Activated CD8-positive, alpha-beta memory T cell treated with anti-CD3 and anti-CD28 coated beads for 36 hours (primary cell): ENCODE results near the gene CCNK. TPM values are rescaled to one million over a fixed set of nuclear protein-coding genes. Genes with fewer than 3 reads are reported as not detected.

Experiments used
- CTCF ChIA-PET: fragments of 350-600 bp; sonication (Branson Sonifier 250); formaldehyde crosslinking; loops from one replicate; lab custom pipeline; 2021; ENCODE audit warnings: antibody characterized with exemption; lab: Charles Lee
- POLR2A ChIA-PET: fragments of 350-600 bp; sonication (Branson Sonifier 250); formaldehyde crosslinking; loops from one replicate; lab custom pipeline; 2021; ENCODE audit warnings: antibody characterized with exemption; lab: Charles Lee
- total RNA-seq, 2 experiments: library from RNA; stranded (reverse); gene quantifications; one replicate each; pipeline ENCODE4 v1.2.3, GENCODE V29; 2021

CCNK gene
- total RNA-seq, 2 experiments from 2014 or later = 109 to 111 TPM

DNA sequence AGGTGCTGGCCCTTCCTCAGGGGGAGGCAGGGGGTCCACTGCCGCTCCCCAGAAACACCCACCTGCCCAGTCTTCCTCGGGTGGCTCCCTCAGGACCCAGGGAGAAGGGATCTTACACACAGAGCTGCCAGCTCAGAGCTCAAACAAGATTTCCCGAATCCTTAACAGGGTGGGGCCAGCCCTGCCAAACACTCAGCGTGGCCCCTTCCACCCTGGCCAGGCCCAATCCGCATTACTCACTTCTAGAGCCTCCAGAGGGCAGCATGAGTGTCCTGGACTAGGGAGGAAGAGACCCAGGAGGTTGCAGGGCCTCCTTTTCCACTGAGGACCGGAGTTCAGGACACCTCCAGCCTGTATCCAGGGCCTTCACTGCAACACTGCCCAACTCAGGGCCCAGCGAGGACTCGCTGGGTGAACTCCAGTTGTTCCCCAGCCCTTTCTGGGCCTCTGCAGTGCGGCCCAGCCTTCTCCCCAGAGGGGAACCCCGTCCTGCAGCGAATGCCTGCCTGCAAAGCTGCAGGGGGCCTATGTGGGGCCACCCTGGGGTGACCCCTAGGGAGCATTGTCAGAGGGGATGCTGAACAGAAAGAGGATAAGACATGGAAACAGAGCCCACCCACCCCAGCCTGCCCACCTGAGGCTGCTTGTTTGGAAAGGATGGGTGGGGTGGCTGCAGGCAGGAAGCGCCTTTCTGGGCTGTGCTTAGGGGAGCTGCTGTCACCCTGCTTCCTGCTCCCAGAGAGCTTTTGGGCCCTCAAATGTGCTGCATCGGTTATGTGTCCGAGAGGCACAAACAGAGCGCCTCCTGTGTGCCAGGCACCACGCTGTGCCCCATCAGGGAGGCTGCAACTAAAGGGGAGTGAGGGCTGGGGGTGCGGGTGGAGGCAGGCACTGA, 43.8 kb downstream of the CCNK start:
- ChIA-PET POLR2A (no interaction called here), CTCF (interaction anchor here (1.2 kb wide), 1 partner anchor 103 kb away, joined by 3 read pairs; no protein-coding TSS in a partner anchor)

DNA sequence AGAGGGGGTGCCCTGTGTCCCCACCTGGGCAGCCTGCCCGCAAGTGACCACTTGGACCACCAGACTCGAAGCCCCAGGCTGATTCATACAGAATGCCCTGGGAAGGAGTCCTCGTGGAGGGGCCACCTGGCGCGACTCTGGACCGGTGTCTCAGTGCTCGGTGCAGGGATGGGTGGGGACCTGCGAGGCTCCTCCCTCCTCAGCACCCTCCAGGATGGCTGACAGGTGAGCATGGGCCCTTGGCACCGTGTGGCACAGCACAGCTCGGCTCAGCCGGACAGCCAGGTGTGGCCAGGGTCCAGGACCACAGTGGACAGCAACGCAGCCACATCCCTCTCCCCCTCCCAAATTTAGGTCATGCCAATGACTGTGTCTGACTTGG, 44.5 kb downstream of the CCNK start:
- POLR2A ChIA-PET = no interaction called here

DNA sequence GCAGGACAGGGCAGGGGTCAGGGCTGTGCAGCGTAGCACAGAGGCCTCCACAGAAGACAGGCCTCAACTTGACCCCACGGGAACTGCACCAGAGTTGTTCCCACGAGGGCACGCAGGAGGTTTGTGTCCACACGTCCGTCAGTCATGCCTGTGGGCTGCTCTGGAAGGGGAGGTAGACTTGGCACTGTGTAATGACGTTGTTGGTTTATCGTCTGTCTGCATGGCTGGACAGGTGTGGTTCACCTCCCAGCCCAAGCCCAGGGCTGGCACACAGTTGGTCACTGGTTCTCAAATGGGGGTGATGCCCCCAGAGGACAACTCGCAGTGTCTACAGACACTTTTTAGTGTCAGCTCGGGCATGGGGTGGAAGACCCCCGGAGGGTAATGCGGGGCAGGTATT, 45.8 kb downstream of the CCNK start:
- CTCF ChIA-PET = interaction anchor here (3.0 kb wide), 1 partner anchor 102 kb away, joined by 11 read pairs; no protein-coding TSS in a partner anchor
- POLR2A ChIA-PET = no interaction called here

More for the DNA sequence above, 44.5 kb downstream of the CCNK start:
- CTCF ChIA-PET = interaction anchor here (3.0 kb wide), 1 partner anchor 104 kb away, joined by 11 read pairs; no protein-coding TSS in a partner anchor

DNA sequence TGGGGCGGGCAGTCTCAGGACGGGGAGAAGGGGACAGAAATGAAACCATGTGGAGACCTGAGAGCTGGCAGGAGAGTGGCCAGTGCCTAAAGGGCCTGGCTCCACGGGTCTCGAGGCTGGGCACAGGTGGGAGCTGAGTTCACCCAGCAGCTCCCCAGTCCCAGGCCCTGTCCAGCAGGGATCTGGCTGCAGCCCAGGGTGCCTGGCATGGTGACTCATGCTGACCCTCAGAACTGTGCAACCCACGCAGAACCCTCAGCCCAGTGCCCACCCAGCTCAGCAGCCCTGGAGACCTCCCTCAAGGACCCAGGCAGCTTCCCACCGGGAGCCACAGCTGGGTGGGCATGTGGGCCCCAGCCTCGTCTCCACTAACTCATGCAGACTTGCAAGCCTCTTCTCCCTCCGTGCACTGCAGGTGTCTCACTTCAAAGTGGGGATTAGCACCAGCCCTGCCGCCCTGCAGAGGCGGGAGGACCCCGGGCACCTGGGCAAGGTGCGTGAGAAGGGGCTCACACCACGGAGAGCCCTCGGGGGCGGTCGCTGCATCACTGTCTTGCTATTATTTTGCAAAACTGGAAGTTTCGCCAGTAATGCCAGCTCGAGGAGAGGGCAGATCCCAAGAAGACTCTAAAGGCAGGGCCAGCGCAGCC, 46.3 kb downstream of the CCNK start:
- ChIA-PET CTCF (interaction anchor here (1.6 to 3.0 kb wide), 2 partner anchors 10 to 102 kb away, joined by 7 to 11 read pairs; no protein-coding TSS in a partner anchor), POLR2A (no interaction called here)

DNA sequence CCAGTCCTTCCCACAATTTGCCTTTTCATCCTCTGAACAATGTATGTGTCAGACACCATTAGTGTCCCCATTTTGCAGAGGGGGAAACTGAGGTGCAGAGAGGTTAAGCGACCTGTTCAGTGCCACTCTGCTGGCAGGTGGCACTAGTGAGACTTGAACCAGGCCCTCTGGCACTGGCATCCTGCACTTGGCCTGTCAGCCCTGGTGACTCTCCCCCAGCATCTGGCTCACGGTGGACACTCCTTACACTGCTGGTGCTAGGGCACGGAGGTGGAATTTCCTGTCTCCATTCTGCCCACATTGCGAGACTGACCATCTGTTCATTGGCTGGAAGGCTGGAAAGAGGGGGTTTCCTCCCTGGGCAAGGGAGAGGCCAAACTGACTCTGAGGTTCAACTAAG, 48.7 kb downstream of the CCNK start:
- POLR2A ChIA-PET = no interaction called here
- CTCF ChIA-PET = no interaction called here

DNA sequence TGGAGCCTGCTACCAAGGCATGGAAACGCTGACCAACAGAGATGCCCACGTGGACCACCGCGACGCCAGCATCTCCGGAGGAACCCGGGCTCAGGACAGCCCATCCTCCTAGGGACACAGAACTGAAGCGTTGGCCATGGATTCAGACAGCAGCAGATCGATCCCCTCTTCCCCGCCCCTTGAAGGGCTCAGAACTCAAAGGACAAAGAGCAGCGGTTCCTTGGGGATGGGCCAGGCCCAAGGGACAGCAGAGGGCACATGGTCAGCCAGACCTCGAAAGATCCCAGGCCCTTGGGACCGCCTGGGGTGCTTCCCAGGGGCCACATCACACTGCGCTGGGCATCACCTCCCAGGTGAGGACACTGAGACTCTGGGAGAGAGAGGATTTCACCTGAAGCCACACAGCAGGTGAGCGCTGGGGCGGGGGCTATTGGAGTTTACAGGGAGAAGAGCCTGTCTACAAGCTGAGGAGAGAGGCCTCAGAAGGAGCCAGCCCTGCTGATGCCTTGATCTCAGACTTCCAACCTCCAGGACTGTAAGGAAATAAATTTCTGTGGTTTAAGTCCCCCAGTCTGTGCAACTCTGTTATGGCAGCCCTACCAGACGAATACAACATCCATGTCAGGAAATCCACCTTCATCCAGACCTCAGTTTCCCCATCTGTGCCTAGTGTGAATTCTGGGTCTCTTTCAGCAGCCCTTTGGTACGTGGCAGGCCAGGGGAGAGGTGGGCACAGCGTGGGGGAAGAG, 49.4 kb downstream of the CCNK start:
- ChIA-PET CTCF (no interaction called here), POLR2A (no interaction called here)

DNA sequence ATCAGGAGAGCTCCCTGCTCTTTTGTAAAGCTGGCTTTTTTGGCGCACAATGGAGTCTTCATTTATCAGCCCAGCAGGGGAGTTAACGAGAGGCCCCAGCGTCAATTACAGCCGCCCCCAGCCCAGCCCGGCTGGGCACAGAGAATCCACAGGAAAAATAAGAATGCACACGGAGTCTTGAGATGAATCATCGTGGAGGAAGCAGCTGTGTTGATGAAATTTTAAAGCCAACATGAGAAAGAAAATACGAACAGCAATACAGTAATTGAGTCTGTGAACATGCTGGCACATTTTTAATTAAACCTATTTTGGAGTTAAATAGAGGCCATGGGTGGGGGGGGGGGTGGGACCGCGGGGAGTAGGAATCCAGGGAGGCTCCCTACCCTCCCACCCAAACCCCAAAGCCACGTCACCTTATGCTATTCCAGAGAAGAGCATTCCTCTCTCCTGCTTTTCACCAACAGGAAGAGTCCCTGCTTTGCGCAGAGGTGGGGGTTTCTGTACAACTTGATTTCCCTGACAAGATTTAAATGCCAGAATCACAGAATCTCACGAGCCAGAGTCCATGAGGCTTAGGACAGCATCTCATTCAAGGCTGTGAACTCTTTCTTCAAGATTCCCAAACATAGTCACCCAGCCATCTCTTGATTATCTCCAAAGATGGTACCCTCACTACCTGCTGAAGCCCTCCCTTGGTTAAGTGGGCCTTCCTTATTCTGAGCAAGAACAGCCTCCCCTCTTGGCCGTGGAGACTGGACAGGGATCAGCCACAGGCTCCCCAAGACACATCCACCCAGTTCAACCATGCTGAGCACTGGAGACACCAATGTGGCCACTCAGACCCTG, 50.3 kb downstream of the CCNK start:
- POLR2A ChIA-PET = no interaction called here
- CTCF ChIA-PET = no interaction called here

DNA sequence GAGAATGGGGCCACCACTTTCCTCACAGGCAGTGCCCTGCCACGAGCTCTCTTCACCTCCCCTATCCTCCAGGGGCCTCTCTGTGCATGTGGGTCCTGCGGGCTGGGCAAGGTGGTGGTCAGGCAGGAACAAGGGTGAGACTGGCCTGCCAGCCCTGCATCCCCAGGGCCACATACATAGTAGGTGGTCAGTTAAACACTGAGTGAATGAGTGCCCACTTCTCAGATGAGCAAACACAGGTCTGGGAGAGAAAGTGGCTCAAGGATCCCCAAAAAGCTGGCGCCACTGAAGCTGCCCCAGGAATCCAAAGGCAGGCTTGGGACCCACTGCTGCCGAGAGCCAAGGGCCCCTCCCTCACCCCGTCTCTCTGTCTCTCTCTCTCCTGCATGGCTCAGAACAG, 51.1 kb downstream of the CCNK start:
- ChIA-PET CTCF (no interaction called here), POLR2A (no interaction called here)

DNA sequence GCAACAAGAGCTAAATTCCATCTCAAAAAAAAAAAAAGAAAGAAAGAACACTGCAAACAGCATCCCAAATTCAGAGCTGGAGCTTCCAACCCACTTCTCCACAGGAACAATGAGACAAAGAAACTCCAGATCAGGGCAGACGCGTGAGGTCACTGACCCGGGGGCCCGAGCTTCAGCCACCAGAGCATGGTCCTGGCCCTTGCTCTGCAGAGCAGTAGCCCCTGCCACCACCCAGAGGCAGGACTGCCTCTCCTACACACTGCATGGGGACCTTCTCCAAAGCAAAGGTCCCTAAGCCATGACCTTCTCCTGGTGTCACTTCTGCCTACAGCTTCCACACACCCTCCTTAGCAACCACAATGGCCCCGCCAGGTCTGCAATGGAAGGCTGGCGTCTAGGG, 53.1 kb downstream of the CCNK start:
- ChIA-PET CTCF (no interaction called here), POLR2A (no interaction called here)

DNA sequence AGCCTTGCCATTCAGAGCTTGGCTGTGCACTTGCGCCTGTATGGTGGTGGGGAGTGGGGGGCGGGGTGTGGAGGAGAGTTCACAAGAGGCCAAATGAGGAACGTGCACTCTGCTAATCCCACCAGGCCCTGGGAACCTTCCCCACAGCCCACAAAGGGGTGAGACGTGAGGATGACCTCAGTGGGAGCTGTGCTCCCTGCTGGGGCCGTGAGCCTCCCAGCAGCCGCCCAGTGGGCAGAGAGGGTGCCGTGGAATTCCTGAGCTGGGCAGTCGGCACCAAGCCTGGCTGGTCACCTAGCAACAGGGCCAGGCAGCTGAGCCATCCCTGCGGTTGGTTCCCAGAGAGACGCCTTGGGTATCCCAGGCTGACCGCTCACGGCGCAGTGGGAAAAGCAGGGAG, 53.7 kb downstream of the CCNK start:
- ChIA-PET CTCF (no interaction called here), POLR2A (no interaction called here)

DNA sequence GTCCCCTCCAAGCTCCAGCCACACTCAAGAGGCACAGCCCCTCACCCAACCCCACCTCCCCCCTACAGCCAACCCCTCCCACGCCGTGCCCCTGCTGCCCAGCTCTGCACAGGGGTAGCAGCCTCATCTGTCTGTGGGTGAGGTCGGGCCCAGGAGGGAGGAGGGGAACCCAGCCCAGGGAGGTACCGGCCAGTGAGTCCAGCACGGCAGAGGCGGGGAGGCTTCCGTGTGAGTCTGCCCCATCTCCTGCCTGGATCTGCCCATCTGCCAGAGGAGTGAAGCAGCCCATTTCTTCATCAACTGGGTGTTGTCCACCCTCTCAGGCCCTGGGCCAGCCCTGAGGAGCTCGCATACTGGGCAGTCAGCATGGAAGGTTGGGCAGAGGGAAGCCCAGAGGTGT, 54.2 kb downstream of the CCNK start:
- ChIA-PET CTCF (no interaction called here), POLR2A (no interaction called here)

DNA sequence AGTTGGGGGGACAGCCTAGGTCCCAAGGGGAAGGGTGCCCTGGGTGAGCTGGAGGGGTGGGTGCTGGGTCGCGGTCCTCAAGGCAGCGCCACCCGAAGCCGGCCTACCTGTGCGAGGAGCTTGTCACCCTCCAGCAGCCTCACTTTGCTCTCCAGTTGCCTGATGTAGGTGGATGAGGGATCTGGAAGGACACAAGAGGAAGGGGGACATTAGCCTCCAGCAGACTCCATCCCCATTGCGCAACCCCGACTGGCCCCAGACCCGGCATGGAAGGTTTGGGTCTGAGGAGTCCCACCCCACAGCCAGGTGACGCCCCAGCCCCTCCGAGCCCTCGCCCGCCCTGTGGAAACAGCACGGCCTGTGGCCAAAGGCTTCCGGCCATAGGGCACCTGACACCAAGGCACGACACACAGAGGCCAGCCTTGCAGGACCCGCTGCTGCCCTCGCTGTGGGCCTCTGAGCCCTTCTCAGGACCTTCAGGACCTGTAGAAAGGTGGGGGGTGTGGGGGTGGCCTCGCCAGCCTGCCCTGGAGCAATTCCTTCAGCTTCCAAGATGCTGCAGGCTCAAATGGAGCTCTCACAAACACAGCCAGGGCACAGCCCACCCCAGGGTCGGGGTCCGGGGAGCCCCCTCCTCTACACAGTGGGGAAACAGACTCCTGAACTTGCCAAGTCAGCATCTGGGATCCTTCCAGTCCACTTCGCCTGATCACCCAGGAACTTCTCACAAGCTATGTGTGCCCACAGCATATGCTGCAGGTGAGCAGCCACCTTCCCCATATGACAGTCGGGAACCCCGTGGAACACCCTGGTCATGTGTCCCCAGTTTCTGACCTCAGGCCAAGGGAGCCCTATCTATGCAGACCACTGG, 54.9 kb downstream of the CCNK start:
- CTCF ChIA-PET = no interaction called here
- POLR2A ChIA-PET = no interaction called here

DNA sequence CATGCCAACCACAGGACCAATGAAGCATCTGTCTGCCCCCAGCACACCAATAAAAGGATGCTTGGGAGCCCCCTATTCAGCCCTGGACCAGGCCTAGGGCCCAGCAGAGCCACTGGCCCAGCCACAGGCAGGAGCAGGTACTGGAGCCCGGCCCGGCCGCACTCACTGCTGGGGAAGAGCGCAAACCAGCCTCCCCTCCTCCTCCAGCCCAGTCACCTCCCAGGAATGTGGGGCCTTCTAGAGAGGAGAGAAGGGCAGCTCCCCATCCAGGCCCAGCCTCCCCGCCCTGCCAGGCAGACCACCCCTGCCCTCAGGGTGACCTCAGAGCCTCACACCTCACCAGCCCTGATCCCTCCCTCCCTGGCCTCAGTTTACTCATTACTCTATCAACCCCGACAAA, 56.2 kb downstream of the CCNK start:
- POLR2A ChIA-PET = no interaction called here
- CTCF ChIA-PET = no interaction called here

DNA sequence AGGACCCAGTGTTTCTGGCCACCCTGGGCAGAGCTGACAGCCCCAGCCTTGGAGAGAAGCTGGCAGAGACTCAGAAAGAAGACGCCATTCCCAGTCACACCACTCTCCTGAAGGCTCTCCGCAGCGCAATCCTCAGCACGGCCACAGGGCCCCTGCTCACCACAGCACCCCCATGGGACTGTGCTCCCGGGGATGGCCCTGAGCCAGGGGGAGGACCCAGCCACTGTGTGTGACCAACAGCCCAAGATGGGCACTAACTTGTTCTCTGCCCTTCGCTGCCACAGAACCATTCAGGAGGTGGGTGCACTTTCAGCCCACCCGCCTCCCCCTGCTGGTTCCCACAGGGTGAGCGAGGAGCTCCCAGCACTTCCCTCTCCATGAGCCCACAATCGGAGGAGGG, 57.1 kb downstream of the CCNK start:
- ChIA-PET POLR2A (no interaction called here), CTCF (no interaction called here)

DNA sequence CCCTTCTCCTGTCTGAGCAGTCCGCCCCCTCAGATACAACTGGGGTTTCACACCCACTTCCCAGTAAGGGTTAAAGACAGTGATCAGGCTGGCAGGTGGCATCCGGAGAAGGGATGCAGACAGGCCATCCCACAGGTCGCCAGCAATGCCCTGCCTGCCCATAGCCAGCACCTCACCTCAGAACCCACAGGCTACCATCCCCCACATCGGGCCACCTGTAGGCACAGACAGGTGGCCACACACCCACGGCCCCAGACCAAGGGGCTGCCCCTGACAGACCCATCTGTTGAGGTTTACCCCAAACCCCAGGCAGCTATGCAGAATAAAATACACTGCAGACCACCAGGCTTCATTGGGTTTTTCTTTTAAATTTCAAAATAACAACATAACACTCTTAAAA, 57.5 kb downstream of the CCNK start:
- POLR2A ChIA-PET = no interaction called here

DNA sequence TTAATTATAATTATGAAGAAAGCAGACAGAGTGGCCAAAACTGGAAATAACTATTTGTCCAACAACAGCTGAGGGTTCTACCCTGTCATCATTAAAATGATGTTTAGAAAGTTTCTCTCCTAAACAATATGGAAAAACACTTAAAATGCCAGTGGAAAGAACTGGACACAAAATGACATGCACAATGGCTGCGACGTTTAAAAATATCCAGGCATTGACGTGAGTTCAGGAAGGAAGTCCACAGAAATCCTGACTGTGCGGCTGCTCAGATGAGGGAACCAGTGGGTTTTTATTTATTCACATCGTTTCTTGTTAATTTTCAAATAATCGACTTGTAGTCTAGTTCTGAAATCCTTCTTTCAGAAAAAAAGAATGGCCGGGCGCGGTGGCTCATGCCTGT, 58.3 kb downstream of the CCNK start:
- POLR2A ChIA-PET = no interaction called here
- CTCF ChIA-PET = no interaction called here

More for the DNA sequence above, 57.5 kb downstream of the CCNK start:
- CTCF ChIA-PET = no interaction called here

DNA sequence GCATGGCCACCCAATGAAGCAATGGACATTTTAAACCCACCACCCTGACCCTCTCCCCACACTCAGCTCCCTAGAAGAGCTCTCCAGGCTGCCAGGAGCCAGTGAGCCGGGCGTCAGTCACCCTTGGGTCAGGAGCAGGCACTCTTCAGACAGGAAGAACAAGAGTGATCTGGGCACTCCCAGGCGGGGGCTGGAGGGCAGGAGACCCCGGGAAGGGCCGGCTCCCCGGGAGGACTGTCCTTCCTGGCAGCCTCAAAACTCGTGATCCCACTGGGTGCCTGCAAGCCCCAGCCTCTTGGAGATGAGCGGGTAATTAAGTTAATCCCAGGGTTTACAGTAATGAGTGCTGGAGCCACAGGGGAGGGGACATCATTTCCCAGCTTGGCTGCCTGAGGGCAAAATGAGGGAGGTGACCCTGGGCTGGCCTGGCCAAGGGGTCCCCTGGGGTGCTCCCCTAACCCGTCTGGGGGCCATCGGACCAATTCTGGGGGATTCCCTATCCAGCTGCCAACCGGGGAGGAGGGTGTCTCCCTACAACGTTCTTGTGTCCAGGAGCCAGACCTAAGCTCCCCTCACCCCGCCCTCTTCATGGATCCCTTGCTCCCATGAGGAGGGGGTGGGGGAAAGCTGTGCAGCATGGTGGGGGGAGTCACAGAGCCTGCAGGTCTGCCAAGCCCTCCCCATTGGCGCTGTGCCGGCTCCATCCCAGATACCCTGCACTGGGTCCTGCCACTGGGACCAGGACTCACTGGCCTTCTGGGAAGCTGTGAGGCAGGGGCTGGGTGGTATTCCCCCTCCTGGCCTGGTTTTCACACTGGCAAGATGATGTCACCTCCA, 59.2 kb downstream of the CCNK start:
- ChIA-PET POLR2A (no interaction called here), CTCF (no interaction called here)
